Gastroesophageal sphincter (tissue), 4 donors: ENCODE results near the gene MTHFD1L. TPM values are rescaled to one million over a fixed set of nuclear protein-coding genes. Genes with fewer than 3 reads are reported as not detected.

Experiments used
- ATAC-seq: fragments of 150-250 bp; one replicate; pipeline ENCODE4 v1.9.1; 2016; ENCODE audit warnings: mild to moderate bottlenecking, moderate library complexity
- H3K27ac ChIP-seq, 4 donors: fragments of 200-600 bp; sonication (generic) in 3 of 4; 1 replicate in 3 of 4; 2 replicates in 1 of 4; pipeline ENCODE4 v1.5.1; 2016 to 2019
- H3K27me3 ChIP-seq: fragments of 200-600 bp; sonication (generic); one replicate; pipeline ENCODE4 v1.5.1; 2019
- H3K36me3 ChIP-seq, 2 donors: fragments of 200-600 bp; sonication (generic); one replicate each; pipeline ENCODE4 v1.5.1; 2019; ENCODE audit warnings: control low read depth in 1 of 2
- H3K4me1 ChIP-seq, 3 donors: fragments of 200-600 bp; sonication (generic); 1 replicate in 2 of 3; 2 replicates in 1 of 3; pipeline ENCODE4 v1.5.1; 2016 to 2019; ENCODE audit warnings: control low read depth in 2 of 3
- H3K4me3 ChIP-seq, 2 donors: fragments of 200-600 bp; sonication (generic); one replicate each; pipeline ENCODE4 v1.5.1; 2019; ENCODE audit warnings: mild to moderate bottlenecking in 1 of 2, moderate library complexity in 1 of 2
- H3K9me3 ChIP-seq, 3 donors: fragments of 200-600 bp; sonication (generic); one replicate each; pipeline ENCODE4 v1.5.1; 2017 to 2019; ENCODE audit warnings: control low read depth in 2 of 3
- CTCF ChIP-seq, 4 experiments: fragments of 200-600 bp in 2 of 4; fragments of 450-650 bp in 2 of 4; sonication (generic) in 1 of 4; IDR thresholded peaks; one replicate each; pipeline ENCODE4 v1.5.1; 2017 to 2019; ENCODE audit warnings: antibody characterized with exemption in 4 of 4, mild to moderate bottlenecking in 2 of 4, moderate library complexity in 2 of 4
- EP300 ChIP-seq: sonication (generic); formaldehyde crosslinking; IDR thresholded peaks from one replicate; pipeline ENCODE4 v1.6.1; 2017; ENCODE audit warnings: antibody characterized with exemption, mild to moderate bottlenecking
- POLR2A ChIP-seq, 2 donors: fragments of 450-650 bp; IDR thresholded peaks; one replicate each; pipeline ENCODE4 v1.6.1; 2017; ENCODE audit warnings: antibody characterized with exemption in 2 of 2, mild to moderate bottlenecking in 2 of 2, moderate library complexity in 1 of 2
- POLR2AphosphoS5 ChIP-seq: sonication (generic); formaldehyde crosslinking; IDR thresholded peaks from one replicate; pipeline ENCODE4 v1.6.1; 2017; ENCODE audit warnings: antibody characterized with exemption
- WGBS, 2 donors: methylation state at CpG; one replicate each; pipeline ENCODE4 v1.1.5; 2018; ENCODE audit warnings: low coverage in 1 of 2; 5-methylcytosine and 5-hydroxymethylcytosine counted together
- total RNA-seq, 4 donors: library from RNA; depleted of rRNA; stranded (reverse); fragments of >200 nt; gene quantifications; one replicate each; pipeline ENCODE4 v1.1.0, GENCODE V29; 2016

MTHFD1L gene
- total RNA-seq, 4 donors from 2014 or later, result 1.2 to 10.8 (median 4.0) TPM

DNA sequence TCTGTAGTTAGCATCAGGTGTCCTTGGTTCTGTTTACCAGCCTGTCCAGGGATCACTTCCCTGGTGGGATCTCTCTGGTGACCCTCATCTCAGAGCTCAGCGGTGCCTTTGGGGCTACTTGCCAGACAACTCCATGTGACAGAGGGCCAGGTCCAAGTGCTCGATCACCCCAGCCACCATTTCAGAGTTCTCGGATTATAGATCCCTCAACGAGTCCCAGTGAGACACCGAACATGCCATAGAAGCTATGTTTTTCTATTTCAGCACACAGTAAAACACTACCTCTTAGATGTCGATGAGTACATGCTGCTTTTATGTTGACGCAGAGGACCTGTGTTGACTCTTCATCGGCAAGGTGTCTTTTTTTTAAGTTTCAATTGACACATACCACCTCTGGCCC is 204.1 kb downstream of the MTHFD1L start:
- WGBS, 2 donors, result 93 to 97% methylated on average over 5 to 7 of the region's 8 CpGs
- Histone ChIP-seq H3K36me3 (no peaks in the 10 kb centered on the region), H3K4me3 (no peak overlapping the region), H3K4me1 (peaks cover 0 to 62% (median 2%) of the 10 kb centered on the region in 3 donors), H3K27ac (peak overlapping the region in 3 of 4 donors; percentile 70 to 78 (median 71)), H3K27me3 (no peaks in the 10 kb centered on the region), H3K9me3 (no peaks in the 10 kb centered on the region)
- no peak for ATAC-seq
- TF ChIP-seq EP300, result no peak

DNA sequence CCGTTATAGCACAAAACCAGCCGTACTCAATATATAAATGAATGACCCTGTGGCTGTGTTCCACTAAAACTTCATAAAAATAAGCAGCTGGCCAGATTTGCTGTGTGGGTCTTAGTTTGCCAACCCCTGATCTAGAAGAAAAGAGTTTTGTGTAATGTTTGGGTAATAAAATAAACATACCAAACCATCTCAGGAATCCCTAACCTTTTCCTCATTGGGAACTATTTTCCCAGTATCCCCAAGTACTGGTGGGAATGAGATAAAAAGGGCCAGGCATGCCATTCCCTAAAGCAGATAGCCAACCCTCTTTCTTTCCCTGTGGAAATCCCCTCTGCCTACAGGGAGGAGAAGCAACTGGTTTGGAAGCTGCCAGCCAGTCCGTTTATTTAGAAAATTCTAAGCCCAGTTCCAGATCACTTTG is 205.1 kb downstream of the MTHFD1L start:
- peak overlapping the region; percentile 55 to 78 (median 65) for H3K27ac ChIP-seq
- peak overlapping the region; percentile 38 to 46 for H3K4me3 ChIP-seq
- peaks cover 0 to 53% (median 2%) of the 10 kb centered on the region in 3 donors for H3K4me1 ChIP-seq

GRCh38 chr6:151071295-151071694 is 205.8 kb downstream of the MTHFD1L start:
- H3K4me1 ChIP-seq, result peaks cover 0 to 49% (median 2%) of the 10 kb centered on the region in 3 donors

More for the DNA sequence above, 205.1 kb downstream of the MTHFD1L start:
- Histone ChIP-seq H3K27me3 (no peaks in the 10 kb centered on the region), H3K36me3 (no peaks in the 10 kb centered on the region), H3K9me3 (no peaks in the 10 kb centered on the region)
- whole genome bisulfite sequencing, 2 donors, result 26 to 50% methylated on average over 2 to 3 of the region's 3 CpGs
- no peak for ATAC-seq
- TF ChIP-seq CTCF (IDR thresholded peaks at IDR 0.05) (no peak), POLR2AphosphoS5 (no peak), EP300 (no peak), POLR2A (IDR thresholded peaks at IDR 0.05) (no peak)

DNA sequence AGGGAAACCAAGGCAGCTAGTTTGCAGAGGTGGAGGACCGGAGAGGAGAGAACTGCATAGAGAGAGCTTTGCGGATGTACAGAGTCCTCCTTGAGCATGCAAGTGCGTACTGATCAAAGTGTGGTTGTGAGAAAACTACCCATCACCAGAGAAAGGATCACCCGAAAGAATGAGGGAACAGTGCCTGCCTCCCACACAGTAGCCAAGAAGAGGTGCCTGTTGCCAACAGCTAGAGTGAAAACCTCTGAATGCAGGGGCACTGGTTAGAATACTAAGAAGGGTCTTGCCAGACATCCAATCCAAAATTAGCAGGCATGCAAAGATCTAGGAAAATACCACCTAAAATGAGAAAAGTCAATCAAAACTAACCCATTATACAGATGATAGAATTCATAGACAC is 207.6 kb downstream of the MTHFD1L start:
- Histone ChIP-seq H3K4me1 (peaks cover 0 to 36% (median 0%) of the 10 kb centered on the region in 3 donors), H3K36me3 (no peaks in the 10 kb centered on the region), H3K27ac (no peak overlapping the region), H3K27me3 (no peaks in the 10 kb centered on the region), H3K9me3 (no peaks in the 10 kb centered on the region), H3K4me3 (no peak overlapping the region)
- WGBS, 2 donors, result 73 to 80% methylated on average over 4 of the region's 4 CpGs
- TF ChIP-seq CTCF (IDR thresholded peaks at IDR 0.05) (no peak), POLR2AphosphoS5 (no peak), POLR2A (IDR thresholded peaks at IDR 0.05) (no peak), EP300 (no peak)
- no peak for ATAC-seq

More at GRCh38 chr6:151071295-151071694, 205.8 kb downstream of the MTHFD1L start:
- Histone ChIP-seq H3K9me3 (no peaks in the 10 kb centered on the region), H3K4me3 (peak overlapping the region; percentile 38 to 46), H3K36me3 (no peaks in the 10 kb centered on the region), H3K27me3 (no peaks in the 10 kb centered on the region), H3K27ac (peak overlapping the region; percentile 55 to 78 (median 65))
- TF ChIP-seq POLR2A (IDR thresholded peaks at IDR 0.05), result no peak
- peak; percentile 65 for TF ChIP-seq POLR2AphosphoS5
- peak; percentile 36 for ATAC-seq
- WGBS, 2 donors, result 30% methylated on average over 8 of the region's 8 CpGs

- 0 to 13% methylated on average over 1 of the region's 1 CpG for WGBS, 2 donors
- peaks cover 0 to 31% (median 0%) of the 10 kb centered on the region in 3 donors for H3K4me1 ChIP-seq
- TF ChIP-seq EP300 (no peak), POLR2AphosphoS5 (no peak), POLR2A (IDR thresholded peaks at IDR 0.05) (no peak)
- no peak for ATAC-seq
- no peaks in the 10 kb centered on the region for H3K9me3 ChIP-seq
- no peaks in the 10 kb centered on the region for H3K27me3 ChIP-seq
- H3K4me3 ChIP-seq, result no peak overlapping the region
- no peak overlapping the region for H3K27ac ChIP-seq
- no peaks in the 10 kb centered on the region for H3K36me3 ChIP-seq
Measured at GRCh38 chr6:151073701-151074100, 208.2 kb downstream of the MTHFD1L start.

DNA sequence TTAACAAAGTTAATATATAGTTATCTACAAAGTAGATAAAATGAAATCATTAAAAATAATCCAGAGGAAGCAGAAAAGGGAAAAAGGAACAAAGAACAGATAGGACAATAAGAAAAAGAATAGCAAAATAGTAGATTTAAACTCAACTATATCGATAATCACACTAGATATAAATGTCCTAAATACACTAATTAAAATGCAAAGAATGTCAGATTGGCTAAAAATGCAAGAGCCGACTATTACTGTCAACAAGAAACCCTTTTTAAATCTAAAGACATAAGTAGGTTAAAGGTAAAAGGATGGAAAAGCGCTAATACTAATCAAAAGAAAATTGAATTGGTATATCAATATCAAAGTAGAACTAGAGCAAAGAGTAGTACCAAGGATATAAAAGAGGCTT is 209.5 kb downstream of the MTHFD1L start:
- Histone ChIP-seq H3K4me3 (no peak overlapping the region), H3K27ac (no peak overlapping the region), H3K36me3 (no peaks in the 10 kb centered on the region), H3K27me3 (no peaks in the 10 kb centered on the region), H3K4me1 (peaks cover 0 to 20% (median 0%) of the 10 kb centered on the region in 3 donors), H3K9me3 (no peaks in the 10 kb centered on the region)
- WGBS, 2 donors, result 90 to 93% methylated on average over 3 of the region's 3 CpGs
- TF ChIP-seq EP300 (no peak), CTCF (IDR thresholded peaks at IDR 0.05) (no peak), POLR2AphosphoS5 (no peak), POLR2A (IDR thresholded peaks at IDR 0.05) (no peak)
- ATAC-seq, result no peak
